PC-9 (cell line): Measurements from ENCODE around the gene PKD1L1. TPM values are rescaled to one million over a fixed set of nuclear protein-coding genes. Genes with fewer than 3 reads are reported as not detected.

Experiments used
- BruUV-seq: library from RNA; stranded (reverse); fragments of 400-500 nt; replicated peaks from 2 replicates; lab custom pipeline; 2021; lab: Mats Ljungman, UMichigan
- CTCF ChIA-PET: fragments of 300-600 bp; sonication (Branson Sonifier 250); formaldehyde crosslinking; loops from one replicate; lab custom pipeline; 2022; ENCODE audit warnings: antibody characterized with exemption; lab: Charles Lee
- POLR2A ChIA-PET: fragments of 300-600 bp; sonication (Branson Sonifier 250); formaldehyde crosslinking; loops from one replicate; lab custom pipeline; 2022; ENCODE audit warnings: antibody characterized with exemption; ENCODE audit not compliant: unreplicated experiment; lab: Charles Lee
- DNase-seq, 2 experiments: peaks; one replicate each; pipeline versions ENCODE4 v3.0.0 to v3.0.0-alpha.2; 2015 to 2022; ENCODE audit warnings: mixed read lengths in 1 of 2
- H2AFZ ChIP-seq: fragments of 200-600 bp; sonication (generic); 2 replicates; pipeline ENCODE4 v1.8.1; 2017; ENCODE audit warnings: antibody characterized with exemption
- H3F3A ChIP-seq: fragments of 200-600 bp; sonication (generic); 2 replicates; pipeline ENCODE4 v1.8.1; 2017; ENCODE audit warnings: antibody characterized with exemption, mild to moderate bottlenecking, low read depth; ENCODE audit not compliant: insufficient read depth
- H3K27ac ChIP-seq: fragments of 200-600 bp; sonication (generic); 2 replicates; pipeline ENCODE4 v1.6.1; 2016; ENCODE audit warnings: mixed run types
- H3K27me3 ChIP-seq: fragments of 200-600 bp; sonication (generic); 2 replicates; pipeline ENCODE4 v1.6.1; 2016; ENCODE audit warnings: low read depth, mixed run types; ENCODE audit not compliant: insufficient read depth
- H3K36me3 ChIP-seq: fragments of 200-600 bp; sonication (generic); 2 replicates; pipeline ENCODE4 v1.6.1; 2016; ENCODE audit warnings: low read depth, mixed run types
- H3K4me1 ChIP-seq: fragments of 200-600 bp; sonication (generic); replicated peaks from 2 replicates; pipeline ENCODE4 v1.6.1; 2016; ENCODE audit warnings: mixed run types; ENCODE audit not compliant: insufficient read depth
- H3K4me2 ChIP-seq: fragments of 200-600 bp; sonication (generic); 2 replicates; pipeline ENCODE4 v1.6.1; 2017; ENCODE audit warnings: mixed run types
- H3K4me3 ChIP-seq: fragments of 200-600 bp; sonication (generic); 2 replicates; pipeline ENCODE4 v1.6.1; 2016; ENCODE audit warnings: mixed run types
- H3K79me2 ChIP-seq: fragments of 200-600 bp; sonication (generic); 2 replicates; pipeline ENCODE4 v1.6.1; 2017; ENCODE audit warnings: low read depth, mixed run types
- H3K9me2 ChIP-seq: fragments of 200-600 bp; sonication (generic); 2 replicates; pipeline ENCODE4 v1.8.1; 2017; ENCODE audit warnings: mild to moderate bottlenecking; ENCODE audit not compliant: insufficient read depth
- H3K9me3 ChIP-seq: fragments of 200-600 bp; sonication (generic); 2 replicates; pipeline ENCODE4 v1.8.1; 2016; ENCODE audit warnings: low read depth; ENCODE audit not compliant: insufficient read depth
- H4K20me1 ChIP-seq: fragments of 200-600 bp; sonication (generic); 2 replicates; pipeline ENCODE4 v1.8.1; 2017; ENCODE audit not compliant: insufficient read depth
- CTCF ChIP-seq: fragments of 200-600 bp; sonication (generic); conservative IDR thresholded peaks from 2 replicates; pipeline ENCODE4 v1.6.1; 2017; ENCODE audit warnings: mixed run types, antibody characterized with exemption, mild to moderate bottlenecking, moderate library complexity
- EZH2 ChIP-seq: fragments of 200-600 bp; sonication (generic); IDR thresholded peaks from 2 replicates; pipeline ENCODE4 v1.8.0; 2017; ENCODE audit warnings: antibody characterized with exemption, low read depth
- intact Hi-C: fragments of 100-400 bp; cut with micrococcal nuclease; formaldehyde crosslinking; loops from one replicate; pipeline ENCODE4 v1.10.0; 2022; ENCODE audit not compliant: unreplicated experiment
- total RNA-seq: library from RNA; stranded (reverse); gene quantifications from 2 replicates; pipeline ENCODE4 v1.2.3, GENCODE V29; 2021

Gene PKD1L1
- total RNA-seq, 1 experiment from 2014 or later = 0.07 TPM

- peaks cover 32% of the 10 kb centered on the region for H3F3A ChIP-seq
- peak overlapping the region; percentile 25; the same call in 1 of the 2 replicates for H2AFZ ChIP-seq
- no peak for TF ChIP-seq EZH2
- no peak for TF ChIP-seq CTCF
- BruUV-seq = no TSS peak
- H3K9me3 ChIP-seq = peaks cover 5% of the 10 kb centered on the region
- peaks cover 5% of the 10 kb centered on the region; the same call in 1 of the 2 replicates for H3K36me3 ChIP-seq
- H3K4me2 ChIP-seq = no peak overlapping the region
- no peak for DNase-seq
- peak overlapping the region; percentile 16; the same call in 1 of the 2 replicates for H3K27ac ChIP-seq
- no peak overlapping the region for H3K4me3 ChIP-seq
- H3K4me1 ChIP-seq = peaks cover 60% of the 10 kb centered on the region
- intact Hi-C loops = no loop called here
- H4K20me1 ChIP-seq = no peaks in the 10 kb centered on the region
- POLR2A ChIA-PET = no interaction called here
- H3K9me2 ChIP-seq = no peaks in the 10 kb centered on the region
- H3K79me2 ChIP-seq = no peaks in the 10 kb centered on the region
- CTCF ChIA-PET = no interaction called here
- no peaks in the 10 kb centered on the region for H3K27me3 ChIP-seq
Observed at GRCh38 chr7:47777531-47778152, 170.6 kb downstream of the PKD1L1 start.

GRCh38 chr7:47776335-47776734, 171.9 kb downstream of the PKD1L1 start:
- H3F3A ChIP-seq = peaks cover 24% of the 10 kb centered on the region; the same call in 1 of the 2 replicates
- peaks cover 5% of the 10 kb centered on the region for H3K9me3 ChIP-seq
- H4K20me1 ChIP-seq = no peaks in the 10 kb centered on the region
- H3K4me2 ChIP-seq = no peak overlapping the region
- H3K27me3 ChIP-seq = no peaks in the 10 kb centered on the region
- peaks cover 52% of the 10 kb centered on the region for H3K4me1 ChIP-seq
- no peak overlapping the region for H3K27ac ChIP-seq
- H2AFZ ChIP-seq = no peak overlapping the region
- CTCF ChIA-PET = no interaction called here
- H3K4me3 ChIP-seq = no peak overlapping the region
- TF ChIP-seq CTCF = no peak
- no peak for TF ChIP-seq EZH2
- intact Hi-C loops = no loop called here
- H3K79me2 ChIP-seq = no peaks in the 10 kb centered on the region
- H3K36me3 ChIP-seq = peaks cover 5% of the 10 kb centered on the region; the same call in 1 of the 2 replicates
- BruUV-seq = no TSS peak
- POLR2A ChIA-PET = interaction anchor here (0.7 kb wide), 1 partner anchor 323 kb away, joined by 3 read pairs; no protein-coding TSS in a partner anchor
- no peaks in the 10 kb centered on the region for H3K9me2 ChIP-seq
- DNase-seq = peak in 1 of 2 experiments; percentile 77

- no peaks in the 10 kb centered on the region for H4K20me1 ChIP-seq
- peaks cover 47% of the 10 kb centered on the region for H3K4me1 ChIP-seq
- peaks cover 31% of the 10 kb centered on the region; the same call in 1 of the 2 replicates for H3F3A ChIP-seq
- ChIA-PET POLR2A (no interaction called here), CTCF (no interaction called here)
- TF ChIP-seq CTCF (no peak), EZH2 (no peak)
- no peak overlapping the region for H2AFZ ChIP-seq
- intact Hi-C loops = no loop called here
- H3K27ac ChIP-seq = no peak overlapping the region
- no peaks in the 10 kb centered on the region for H3K79me2 ChIP-seq
- H3K4me3 ChIP-seq = no peak overlapping the region
- H3K36me3 ChIP-seq = peaks cover 5% of the 10 kb centered on the region; the same call in 1 of the 2 replicates
- peaks cover 5% of the 10 kb centered on the region for H3K9me3 ChIP-seq
- H3K4me2 ChIP-seq = no peak overlapping the region
- H3K27me3 ChIP-seq = no peaks in the 10 kb centered on the region
- BruUV-seq = no TSS peak
- H3K9me2 ChIP-seq = no peaks in the 10 kb centered on the region
- no peak for DNase-seq
Observed at GRCh38 chr7:47775238-47775637, 173.0 kb downstream of the PKD1L1 start.
